BE2C (cell line): ENCODE data around the gene ZNF609.

Source experiments
- DNase-seq: peaks from one replicate; pipeline ENCODE4 v3.0.0-alpha.2; 2020
- H3K27me3 ChIP-seq: fragments of 250-450 bp; sonication (Bioruptor Pico); 2 replicates; pipeline ENCODE4 v1.5.1; 2020; ENCODE audit warnings: mild to moderate bottlenecking
- H3K36me3 ChIP-seq: fragments of 250-450 bp; sonication (Bioruptor Pico); 2 replicates; pipeline ENCODE4 v1.5.1; 2020; ENCODE audit warnings: mild to moderate bottlenecking
- H3K4me1 ChIP-seq: fragments of 250-450 bp; sonication (Bioruptor Pico); 2 replicates; pipeline ENCODE4 v1.5.1; 2020
- H3K4me3 ChIP-seq: 2 replicates; pipeline ENCODE4 v1.5.1; 2011; ENCODE audit warnings: low read depth, low read length
- H3K9me3 ChIP-seq: fragments of 250-450 bp; sonication (Bioruptor Pico); 2 replicates; pipeline ENCODE4 v1.5.1; 2020
- CTCF ChIP-seq: IDR thresholded peaks from 2 replicates; pipeline ENCODE4 v1.5.1; 2012; ENCODE audit warnings: mild to moderate bottlenecking, low read depth, low read length

ZNF609 gene

GRCh38 chr15:64472161-64472560 is 11.8 kb downstream of the ZNF609 start:
- Histone ChIP-seq H3K4me1 (no peaks in the 10 kb centered on the region), H3K27me3 (no peaks in the 10 kb centered on the region), H3K4me3 (no peak overlapping the region), H3K9me3 (no peaks in the 10 kb centered on the region), H3K36me3 (no peaks in the 10 kb centered on the region; the same call in none of the 2 replicates)
- DNase-seq, result no peak
- TF ChIP-seq CTCF, result no peak

DNA sequence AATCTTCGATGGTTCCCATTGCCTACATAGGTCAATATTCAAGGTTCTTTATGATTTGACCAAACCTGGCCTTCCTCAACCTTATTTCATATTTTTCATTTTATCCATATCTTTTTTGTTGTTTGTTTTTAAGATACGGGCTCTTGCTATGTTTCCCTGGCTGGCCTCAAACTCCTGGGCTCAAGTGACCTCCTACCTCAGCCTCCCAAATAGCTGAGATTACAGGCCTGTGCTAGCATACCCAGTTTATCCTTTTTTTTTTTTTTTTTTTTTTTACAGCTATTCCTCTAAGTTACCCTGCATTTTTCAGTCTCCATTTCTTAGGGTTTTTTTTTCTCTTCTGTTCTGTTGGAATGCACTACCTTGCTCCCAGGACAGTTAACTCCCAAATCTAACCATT is 14.5 kb downstream of the ZNF609 start:
- H3K9me3 ChIP-seq, result no peaks in the 10 kb centered on the region
- no peaks in the 10 kb centered on the region for H3K27me3 ChIP-seq
- no peaks in the 10 kb centered on the region for H3K4me1 ChIP-seq
- TF ChIP-seq CTCF, result no peak
- peaks cover 3% of the 10 kb centered on the region; the same call in 1 of the 2 replicates for H3K36me3 ChIP-seq
- no peak for DNase-seq
- H3K4me3 ChIP-seq, result no peak overlapping the region

- no peaks in the 10 kb centered on the region for H3K9me3 ChIP-seq
- no peaks in the 10 kb centered on the region for H3K4me1 ChIP-seq
- TF ChIP-seq CTCF, result no peak
- DNase-seq, result no peak
- H3K27me3 ChIP-seq, result no peaks in the 10 kb centered on the region
- no peak overlapping the region for H3K4me3 ChIP-seq
- H3K36me3 ChIP-seq, result peaks cover 6% of the 10 kb centered on the region; the same call in 1 of the 2 replicates
Measured at GRCh38 chr15:64476550-64476949, 16.2 kb downstream of the ZNF609 start.

DNA sequence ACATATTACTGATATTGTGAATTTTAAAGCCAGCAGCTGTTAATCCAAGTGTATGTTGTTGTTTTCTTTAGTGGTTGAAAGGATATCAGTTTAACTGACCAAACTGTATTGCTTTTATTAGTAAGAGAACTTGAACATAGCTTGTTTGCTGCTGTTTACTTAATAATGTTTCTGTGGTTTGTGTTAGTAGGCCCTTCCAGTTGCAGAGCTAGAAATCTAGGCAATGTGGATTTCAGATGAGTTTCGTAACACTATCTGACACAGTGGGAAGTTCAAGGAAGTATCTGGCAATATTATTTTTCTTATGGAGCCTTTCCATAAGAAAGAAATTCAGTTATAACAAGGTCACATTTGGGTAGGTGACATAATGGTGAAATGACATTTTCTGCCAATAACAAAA is 18.5 kb downstream of the ZNF609 start:
- no peaks in the 10 kb centered on the region for H3K9me3 ChIP-seq
- no peak overlapping the region for H3K4me3 ChIP-seq
- H3K27me3 ChIP-seq, result no peaks in the 10 kb centered on the region
- 0 out of 2 replicates have a peak, but pooled peaks cover 8% of the 10 kb centered on the region for H3K36me3 ChIP-seq
- no peak for DNase-seq
- no peaks in the 10 kb centered on the region for H3K4me1 ChIP-seq
- no peak for TF ChIP-seq CTCF

DNA sequence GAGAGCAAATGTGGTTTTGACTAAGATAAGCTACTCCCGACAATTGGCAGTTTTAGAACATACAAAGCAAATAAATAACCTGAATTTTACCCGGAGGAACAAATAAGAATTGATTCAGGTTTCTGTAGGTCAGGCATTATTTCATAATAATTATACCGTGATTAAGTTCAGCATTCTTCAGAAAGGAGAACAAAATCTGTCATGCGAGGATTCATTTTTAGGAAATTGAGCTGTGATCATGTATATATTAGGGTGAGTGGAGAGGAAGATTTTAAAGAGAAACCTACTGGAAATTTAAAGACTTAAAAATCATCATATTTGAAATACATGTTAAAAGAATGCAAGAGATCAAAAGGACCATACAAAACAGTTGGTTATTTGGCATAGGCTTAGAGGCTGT is 20.5 kb downstream of the ZNF609 start:
- Histone ChIP-seq H3K27me3 (no peaks in the 10 kb centered on the region), H3K4me3 (no peak overlapping the region), H3K36me3 (0 out of 2 replicates have a peak, but pooled peaks cover 8% of the 10 kb centered on the region), H3K4me1 (no peaks in the 10 kb centered on the region), H3K9me3 (no peaks in the 10 kb centered on the region)
- no peak for DNase-seq
- no peak for TF ChIP-seq CTCF

GRCh38 chr15:64483749-64484148 is 23.4 kb downstream of the ZNF609 start:
- TF ChIP-seq CTCF, result no peak
- DNase-seq, result no peak
- H3K4me1 ChIP-seq, result no peaks in the 10 kb centered on the region
- peaks cover 7% of the 10 kb centered on the region for H3K36me3 ChIP-seq
- H3K4me3 ChIP-seq, result no peak overlapping the region
- H3K27me3 ChIP-seq, result no peaks in the 10 kb centered on the region
- H3K9me3 ChIP-seq, result no peaks in the 10 kb centered on the region
